GM18505 (cell line): ENCODE measurements around the gene LUZP2.

ENCODE experiments used
- ATAC-seq: cut with Tn5 transposase; IDR thresholded peaks from one replicate; pipeline ENCODE4 v1.9.1; 2021; ENCODE audit not compliant: unreplicated experiment
- POLR2A ChIP-seq: IDR thresholded peaks from 4 replicates; pipeline ENCODE4 v1.6.1; 2011; ENCODE audit warnings: borderline replicate concordance; ENCODE audit not compliant: insufficient read depth, insufficient read length; ENCODE audit errors: extremely low read depth

Gene LUZP2

GRCh38 chr11:24793479-24793878, 296.6 kb downstream of the LUZP2 start:
- no peak for ATAC-seq
- no peak for TF ChIP-seq POLR2A

GRCh38 chr11:24794064-24794463, 297.2 kb downstream of the LUZP2 start:
- TF ChIP-seq POLR2A: no peak
- ATAC-seq: no peak

DNA sequence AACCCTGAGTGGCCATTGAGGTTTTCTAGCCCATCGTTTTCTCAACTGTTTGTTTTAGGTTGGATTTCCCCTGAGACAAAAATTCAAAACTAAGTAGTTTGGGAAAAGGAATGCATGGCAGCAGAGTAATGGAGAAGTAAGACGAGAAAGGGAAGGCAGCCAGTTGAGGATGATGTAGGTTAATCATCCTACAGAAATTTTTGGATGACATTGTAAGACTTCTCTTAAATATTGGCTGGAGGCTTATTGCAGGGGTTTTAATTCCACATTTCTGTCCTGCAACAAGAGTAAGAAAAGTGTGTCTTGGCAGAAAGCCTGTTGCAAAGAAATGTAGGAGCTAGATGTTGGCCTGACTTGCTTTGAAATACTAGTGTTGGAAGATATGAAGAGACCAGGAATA, 308.8 kb downstream of the LUZP2 start:
- TF ChIP-seq POLR2A: no peak
- no peak for ATAC-seq

- ATAC-seq: no peak
- TF ChIP-seq POLR2A: no peak
These were observed 311.3 kb downstream of the LUZP2 start for GRCh38 chr11:24808173-24808572.

GRCh38 chr11:24819006-24819405, 322.2 kb downstream of the LUZP2 start:
- no peak for TF ChIP-seq POLR2A
- no peak for ATAC-seq

DNA sequence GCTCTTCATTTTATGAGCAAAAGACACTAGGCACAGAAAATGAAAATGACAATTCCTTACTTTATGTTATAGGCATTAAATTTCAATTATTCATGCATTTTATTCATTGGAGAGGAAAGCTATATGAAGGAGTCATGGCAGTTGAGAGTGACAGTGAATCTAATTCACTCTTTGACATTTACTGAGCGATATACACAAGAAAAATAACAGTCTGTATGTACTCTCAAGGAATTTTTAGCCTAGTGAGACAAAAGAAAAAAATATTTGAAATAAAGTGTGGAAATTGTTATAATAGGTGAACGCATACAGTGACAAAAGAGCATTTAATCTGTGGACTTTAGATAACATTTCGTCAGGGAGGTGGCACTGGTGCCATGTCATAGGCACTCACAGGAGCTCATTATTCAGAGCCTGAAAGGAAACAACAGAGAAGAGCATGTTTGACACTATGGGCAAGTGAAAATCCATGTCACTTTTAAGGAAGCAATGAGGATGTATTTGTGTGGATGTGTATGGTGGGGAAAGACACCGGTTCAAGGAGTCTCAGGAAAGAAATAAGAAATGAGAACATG, 323.1 kb downstream of the LUZP2 start:
- no peak for ATAC-seq
- no peak for TF ChIP-seq POLR2A

DNA sequence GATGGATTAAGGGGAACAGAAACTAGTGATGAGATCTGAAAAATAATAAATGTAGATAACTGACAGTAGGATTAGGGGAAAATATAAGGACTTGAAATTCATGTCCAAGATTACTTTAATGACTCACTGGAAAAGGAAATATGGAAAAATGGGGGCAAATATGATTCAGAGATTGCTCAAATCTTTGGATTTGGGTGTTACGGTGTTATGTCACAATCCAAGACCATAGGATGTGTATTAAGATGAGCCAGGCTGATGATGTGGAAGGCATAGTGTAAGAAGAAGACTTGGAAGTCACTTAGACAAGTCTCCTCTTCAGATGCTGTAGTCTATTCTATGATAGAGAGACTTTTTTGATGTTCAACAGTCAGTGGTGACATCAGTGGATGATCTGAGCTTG, 323.7 kb downstream of the LUZP2 start:
- ATAC-seq: no peak
- no peak for TF ChIP-seq POLR2A

GRCh38 chr11:24828938-24829605, 332.2 kb downstream of the LUZP2 start:
- TF ChIP-seq POLR2A: no peak
- ATAC-seq: no peak

- no peak for ATAC-seq
- no peak for TF ChIP-seq POLR2A
These were observed 336.7 kb downstream of the LUZP2 start for GRCh38 chr11:24833573-24833972.

GRCh38 chr11:24837112-24837511, 340.3 kb downstream of the LUZP2 start:
- no peak for TF ChIP-seq POLR2A
- no peak for ATAC-seq

DNA sequence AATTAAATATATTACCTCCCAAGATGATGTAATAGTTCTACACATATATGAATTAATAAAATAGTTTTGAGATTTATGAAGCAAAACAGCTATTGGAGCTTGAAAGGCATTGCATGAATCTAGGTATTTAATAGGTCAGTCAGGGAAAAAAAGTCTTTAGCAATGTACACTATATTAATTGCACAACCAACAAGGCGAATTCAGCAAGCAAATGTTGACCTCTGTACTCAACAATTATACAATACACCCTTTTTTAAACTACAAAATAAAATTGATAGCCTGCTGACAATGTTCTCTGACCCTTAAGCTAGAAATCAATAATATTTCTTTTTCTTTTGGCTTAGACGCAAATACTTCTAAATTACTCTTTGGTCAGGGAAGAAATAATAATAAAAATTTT, 345.5 kb downstream of the LUZP2 start:
- ATAC-seq: no peak
- no peak for TF ChIP-seq POLR2A

GRCh38 chr11:24844406-24844805, 347.6 kb downstream of the LUZP2 start:
- no peak for TF ChIP-seq POLR2A
- no peak for ATAC-seq

GRCh38 chr11:24848857-24849256, 352.0 kb downstream of the LUZP2 start:
- TF ChIP-seq POLR2A: no peak
- no peak for ATAC-seq

GRCh38 chr11:24855951-24856350, 359.1 kb downstream of the LUZP2 start:
- no peak for TF ChIP-seq POLR2A
- ATAC-seq: no peak

- ATAC-seq: no peak
- no peak for TF ChIP-seq POLR2A
These were observed 363.0 kb downstream of the LUZP2 start for GRCh38 chr11:24859801-24860300.

DNA sequence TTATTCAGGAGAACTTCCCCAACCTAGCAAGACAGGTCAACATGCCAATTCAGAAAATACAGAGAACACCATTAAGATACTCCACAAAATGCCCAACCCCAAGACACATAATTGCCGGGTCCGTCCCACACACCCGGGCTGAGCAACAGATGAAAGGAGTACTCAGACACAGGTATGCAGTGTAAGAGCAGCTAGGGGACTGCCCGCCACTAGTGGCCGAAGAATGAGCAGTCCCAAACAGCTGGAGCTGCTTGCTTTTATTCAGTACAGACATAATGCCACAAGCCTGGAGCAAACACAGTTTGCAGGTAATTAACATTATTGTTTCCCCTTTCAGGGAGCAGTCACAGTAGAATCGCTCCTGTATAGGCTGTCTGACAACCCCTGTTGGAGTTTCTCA, 364.6 kb downstream of the LUZP2 start:
- TF ChIP-seq POLR2A: no peak

DNA sequence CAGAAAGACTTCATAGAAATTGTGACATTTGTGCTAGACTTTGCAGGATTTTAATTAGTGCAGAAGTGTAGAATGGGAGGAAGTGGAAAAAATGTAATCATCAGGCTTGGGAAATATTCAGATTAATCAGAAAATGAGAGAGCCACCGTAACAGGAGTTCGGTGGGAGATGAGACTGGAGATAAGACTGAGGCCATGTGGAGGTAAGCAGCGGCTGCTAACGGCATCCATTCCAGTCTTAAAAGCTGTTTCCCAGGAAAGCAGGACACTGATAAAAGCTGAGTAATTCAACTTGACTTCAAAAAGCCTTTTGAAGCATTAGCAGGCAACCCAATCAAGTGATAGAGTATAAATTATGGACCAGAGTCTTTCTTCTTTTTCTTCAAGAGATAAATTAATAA, 369.9 kb downstream of the LUZP2 start:
- ATAC-seq: no peak
- TF ChIP-seq POLR2A: no peak

More for the DNA sequence above, 364.6 kb downstream of the LUZP2 start:
- ATAC-seq: no peak
